AG09309 (cell line): ENCODE measurements around the gene ZNF710.
"Not testable (repeated sequence)": the region's sequence is repeated elsewhere in the genome, so short reads cannot be mapped to it uniquely, and the experiment has no call there.

Source experiments
- DNase-seq: peaks from one replicate; pipeline ENCODE4 v3.0.0-alpha.2; 2010; ENCODE audit warnings: low read depth
- H3K4me3 ChIP-seq: 2 replicates; pipeline ENCODE4 v1.5.1; 2011; ENCODE audit warnings: mild to moderate bottlenecking, low read depth, low read length, moderate library complexity; ENCODE audit not compliant: control insufficient read depth
- CTCF ChIP-seq: IDR thresholded peaks from 2 replicates; pipeline ENCODE4 v1.5.1; 2011; ENCODE audit warnings: mild to moderate bottlenecking, low read depth, low read length, inconsistent platforms; ENCODE audit not compliant: insufficient read depth, control insufficient read depth; ENCODE audit errors: missing control alignments

Gene ZNF710

DNA sequence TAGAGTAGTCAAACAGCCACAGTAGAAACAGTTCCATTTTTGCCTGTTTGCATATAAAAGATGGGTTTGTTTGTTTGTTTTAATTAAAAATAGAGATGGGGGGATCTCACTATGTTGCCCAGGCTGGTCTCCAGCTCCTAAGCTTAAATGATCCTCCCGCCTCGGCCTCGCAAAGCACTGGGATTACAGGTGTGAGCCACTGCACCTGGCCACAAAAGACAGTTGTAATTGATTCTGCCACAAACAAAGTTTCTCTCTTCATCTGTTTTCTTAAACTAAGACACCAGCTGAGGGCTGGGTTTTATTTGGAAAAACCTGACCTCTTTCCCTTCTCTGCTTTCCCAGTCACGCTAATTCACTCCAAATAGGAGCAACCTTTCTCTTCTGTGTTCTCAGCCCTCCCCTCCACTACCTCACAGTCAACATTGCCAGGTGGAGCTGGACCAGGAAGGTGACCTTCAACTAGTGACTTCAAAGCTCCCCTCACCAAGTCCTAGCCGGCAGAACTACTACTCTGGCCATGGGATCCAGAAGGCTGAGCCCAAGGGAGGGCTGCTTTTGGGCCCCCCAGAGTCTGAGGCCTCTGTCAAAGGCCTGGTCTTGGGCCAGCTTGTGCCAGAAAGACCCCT, 102.7 kb downstream of the ZNF710 start:
- no peak for DNase-seq
- no peak overlapping the region for H3K4me3 ChIP-seq
- no peak for TF ChIP-seq CTCF

DNA sequence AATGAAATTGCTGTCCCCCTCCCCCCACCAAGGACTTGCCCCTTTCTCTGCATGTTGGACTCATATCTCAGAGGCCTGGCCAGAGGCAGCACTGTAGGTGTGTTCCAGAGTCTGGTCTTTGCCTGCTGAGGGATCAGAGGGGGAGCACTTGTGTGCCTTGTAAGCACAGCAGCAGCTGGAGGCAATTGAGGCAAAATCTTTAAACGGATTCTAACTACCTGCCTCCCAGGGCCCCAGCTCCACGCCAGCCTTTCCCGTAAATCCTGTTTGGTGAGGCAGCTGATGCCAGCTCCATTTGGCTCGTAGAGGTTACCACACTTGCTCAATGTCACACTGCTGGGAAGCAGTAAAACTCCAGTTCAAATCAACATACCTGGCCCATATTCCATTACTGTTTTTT, 103.4 kb downstream of the ZNF710 start:
- TF ChIP-seq CTCF = no peak
- no peak for DNase-seq
- no peak overlapping the region for H3K4me3 ChIP-seq

- no peak for TF ChIP-seq CTCF
- H3K4me3 ChIP-seq = no peak overlapping the region
- DNase-seq = no peak
Measured at GRCh38 chr15:90105521-90105920, 104.4 kb downstream of the ZNF710 start.

DNA sequence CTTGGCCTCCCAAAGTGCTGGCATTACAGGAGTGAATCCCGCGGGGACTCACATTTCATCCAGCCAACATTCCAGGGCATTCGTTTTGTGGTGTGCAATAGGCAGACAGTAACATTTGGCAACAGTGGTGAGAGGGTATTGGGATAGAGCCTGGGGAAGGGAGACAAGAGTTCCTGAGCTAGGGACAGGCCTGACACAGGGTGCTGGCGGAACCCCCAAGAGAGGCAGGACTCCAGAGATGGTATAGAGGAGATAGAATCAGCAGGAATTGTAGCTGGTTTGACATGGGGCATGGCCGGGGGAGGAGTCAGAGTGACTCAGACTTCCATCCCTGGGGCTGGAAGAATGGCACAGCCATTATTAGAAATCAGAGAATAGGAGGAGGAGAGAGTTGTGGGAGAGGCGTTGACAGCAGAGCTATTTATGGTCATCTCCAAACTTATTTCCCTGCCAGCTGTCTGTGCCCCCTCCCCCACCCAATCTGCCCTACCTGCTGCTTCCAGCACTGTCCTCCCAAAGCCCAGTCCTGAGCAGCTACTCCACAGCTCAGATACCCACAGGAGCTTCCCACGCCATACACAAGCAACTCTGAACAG, 105.5 kb downstream of the ZNF710 start:
- no peak for DNase-seq
- no peak overlapping the region for H3K4me3 ChIP-seq
- TF ChIP-seq CTCF = no peak

DNA sequence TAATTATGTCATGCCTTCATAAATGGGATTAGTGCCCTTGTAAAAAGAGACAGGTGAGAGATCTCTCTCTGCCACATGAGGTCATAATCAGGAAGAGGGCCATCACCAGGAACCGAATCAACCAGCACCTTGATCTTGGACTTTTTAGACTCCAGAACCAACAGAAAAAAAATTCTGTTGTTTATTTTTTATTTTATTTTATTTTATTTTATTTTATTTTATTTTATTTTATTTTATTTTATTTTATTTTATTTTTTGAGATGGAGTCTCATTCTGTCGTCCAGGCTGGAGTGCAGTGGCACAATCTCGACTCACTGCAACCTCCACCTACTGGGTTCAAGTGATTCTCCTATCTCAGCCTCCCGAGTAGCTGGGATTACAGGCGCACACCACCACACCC, 106.9 kb downstream of the ZNF710 start:
- not testable (repeated sequence) for DNase-seq, H3K4me3 ChIP-seq

GRCh38 chr15:90109163-90109751, 108.1 kb downstream of the ZNF710 start:
- DNase-seq = not testable (repeated sequence)

DNA sequence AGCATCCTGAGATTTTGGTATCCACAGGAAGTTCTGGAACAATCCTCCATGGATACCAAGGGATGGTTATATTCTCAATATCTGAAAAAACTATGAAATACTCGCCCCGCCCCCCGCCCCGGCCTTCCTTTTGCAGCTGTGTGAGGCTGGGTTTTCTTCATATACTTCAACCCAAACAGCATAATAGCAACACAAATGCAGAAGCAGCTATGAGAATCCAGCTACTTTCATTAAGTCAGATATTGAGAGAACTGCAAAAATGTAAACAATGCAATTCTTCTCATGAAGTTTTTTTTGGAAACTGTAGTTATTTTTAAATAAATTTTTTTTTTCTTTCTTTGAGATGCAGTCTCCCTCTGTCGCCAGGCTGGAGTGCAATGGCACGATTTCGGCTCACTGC, 112.0 kb downstream of the ZNF710 start:
- DNase-seq = no peak
- no peak overlapping the region for H3K4me3 ChIP-seq
- no peak for TF ChIP-seq CTCF

More at GRCh38 chr15:90109163-90109751, 108.1 kb downstream of the ZNF710 start:
- H3K4me3 ChIP-seq = not testable (repeated sequence)
